Measurements from ENCODE around the gene TANGO2.

The TANGO2 gene

DNA sequence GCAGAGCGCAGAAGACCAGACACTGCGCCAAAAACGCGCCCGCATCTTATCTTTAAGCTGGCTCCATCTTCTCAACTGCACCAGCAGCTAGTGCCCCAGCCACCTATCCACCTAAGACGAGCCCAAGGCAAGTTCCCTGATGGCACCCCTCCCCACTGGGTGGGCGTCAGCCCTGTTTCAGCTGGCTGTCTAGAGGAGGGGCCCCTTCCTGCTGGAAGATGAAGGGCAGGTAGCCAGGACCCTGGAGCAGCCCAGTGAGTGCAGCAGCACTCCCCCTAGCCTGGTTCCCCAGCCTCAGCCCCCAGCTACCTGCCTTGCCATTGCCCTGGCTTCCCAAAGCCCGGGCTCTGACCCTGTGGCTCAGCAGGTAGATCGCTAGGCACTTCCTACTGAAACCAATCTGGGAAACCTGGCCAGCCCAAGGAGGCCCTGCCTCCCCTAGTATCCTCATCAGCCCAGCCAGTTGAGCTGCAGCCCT, 32.5 kb upstream of the TANGO2 start:
- DNase-seq: no peak
- Mint-ChIP-seq H3K4me3 (no peak overlapping the region), H3K27me3 (peaks cover 48% of the 10 kb centered on the region), H3K27ac (no peak overlapping the region), H3K4me1 (peaks cover 2% of the 10 kb centered on the region), H3K9me3 (no peaks in the 10 kb centered on the region), H3K36me3 (no peaks in the 10 kb centered on the region)
- CTCF ChIA-PET: no interaction called here

DNA sequence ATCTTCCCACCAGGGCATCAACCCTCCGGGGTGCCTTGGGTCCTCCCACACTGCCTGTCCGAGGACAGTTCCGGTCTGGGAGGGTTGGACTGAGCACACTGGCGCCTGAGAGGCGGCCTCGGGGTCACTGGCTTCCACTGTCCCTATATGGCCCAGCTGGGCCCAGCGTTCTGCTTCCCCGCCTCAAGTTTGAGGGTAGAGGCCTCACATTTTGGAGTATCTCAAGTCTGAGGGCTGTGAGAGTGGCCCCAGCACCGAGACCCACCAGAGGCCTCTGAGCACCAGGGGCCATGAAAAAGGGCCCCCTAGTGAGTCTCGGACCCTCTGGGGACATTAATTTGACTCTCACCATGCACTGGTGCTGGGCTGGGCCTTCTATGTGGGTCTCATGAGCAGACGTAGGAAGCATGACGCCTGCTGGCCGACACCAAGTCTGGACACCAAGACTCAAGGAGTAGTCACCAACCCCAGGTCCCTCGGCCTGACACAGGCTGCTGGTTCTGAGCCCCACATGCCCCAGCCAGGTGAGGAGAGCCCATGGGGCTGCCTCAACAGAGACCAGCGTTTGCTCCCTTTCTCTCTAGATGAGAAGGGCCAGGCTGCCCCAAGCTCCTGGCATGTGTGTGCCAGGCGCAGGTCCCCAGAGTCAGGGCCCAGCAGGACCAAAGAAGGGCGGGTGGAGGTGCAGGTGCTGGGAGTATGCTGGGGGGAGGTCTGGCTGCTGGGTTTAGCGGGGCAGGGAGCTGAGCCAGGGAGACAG, 31.8 kb upstream of the TANGO2 start:
- no peaks in the 10 kb centered on the region for H3K9me3 Mint-ChIP-seq
- no peak for DNase-seq
- peaks cover 2% of the 10 kb centered on the region for H3K4me1 Mint-ChIP-seq
- CTCF ChIA-PET: no interaction called here
- no peak overlapping the region for H3K4me3 Mint-ChIP-seq
- H3K36me3 Mint-ChIP-seq: no peaks in the 10 kb centered on the region
- H3K27me3 Mint-ChIP-seq: peaks cover 48% of the 10 kb centered on the region
- H3K27ac Mint-ChIP-seq: no peak overlapping the region

GRCh38 chr22:19989725-19990067, 31.2 kb upstream of the TANGO2 start:
- H3K4me1 Mint-ChIP-seq: peaks cover 2% of the 10 kb centered on the region
- no peaks in the 10 kb centered on the region for H3K36me3 Mint-ChIP-seq
- peaks cover 48% of the 10 kb centered on the region for H3K27me3 Mint-ChIP-seq
- no peak for DNase-seq
- no peak overlapping the region for H3K27ac Mint-ChIP-seq
- no peak overlapping the region for H3K4me3 Mint-ChIP-seq
- H3K9me3 Mint-ChIP-seq: no peaks in the 10 kb centered on the region
- CTCF ChIA-PET: no interaction called here

DNA sequence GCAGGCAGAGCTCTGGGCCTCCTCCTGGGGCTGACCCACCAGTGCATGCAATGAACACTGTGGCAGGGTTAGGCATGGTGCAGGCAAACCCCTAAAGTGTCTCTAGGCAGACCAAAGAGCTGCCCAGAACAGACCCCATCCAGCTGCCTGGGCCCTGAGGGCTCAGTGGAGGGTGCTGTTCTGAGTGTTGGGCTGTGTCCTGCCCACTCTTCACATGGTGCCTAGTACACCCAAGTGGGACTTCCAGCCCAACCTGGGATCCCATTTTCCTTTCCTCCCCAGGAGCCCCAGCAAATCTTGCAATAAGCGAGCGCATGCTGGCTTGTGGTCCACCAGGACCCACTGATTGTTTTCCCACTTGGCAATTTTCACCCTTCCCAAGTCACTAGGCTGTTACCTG, 30.7 kb upstream of the TANGO2 start:
- DNase-seq: no peak
- CTCF ChIA-PET: no interaction called here
- Mint-ChIP-seq H3K27ac (no peak overlapping the region), H3K36me3 (no peaks in the 10 kb centered on the region), H3K27me3 (peaks cover 44% of the 10 kb centered on the region), H3K4me3 (no peak overlapping the region), H3K4me1 (peaks cover 2% of the 10 kb centered on the region), H3K9me3 (no peaks in the 10 kb centered on the region)

GRCh38 chr22:19990609-19991394, 30.1 kb upstream of the TANGO2 start:
- Mint-ChIP-seq H3K4me1 (peaks cover 2% of the 10 kb centered on the region), H3K27ac (no peak overlapping the region)
- CTCF ChIA-PET: interaction anchor here (1.7 kb wide), 1 partner anchor 22 kb away, joined by 4 read pairs; no protein-coding TSS in a partner anchor

GRCh38 chr22:19991395-19991644, 29.6 kb upstream of the TANGO2 start:
- Mint-ChIP-seq H3K27me3 (peaks cover 33% of the 10 kb centered on the region), H3K4me1 (peaks cover 1% of the 10 kb centered on the region), H3K4me3 (no peak overlapping the region), H3K9me3 (no peaks in the 10 kb centered on the region), H3K27ac (no peak overlapping the region), H3K36me3 (no peaks in the 10 kb centered on the region)
- CTCF ChIA-PET: interaction anchor here (1.7 kb wide), 1 partner anchor 22 kb away, joined by 4 read pairs; no protein-coding TSS in a partner anchor
- DNase-seq: no peak

More at GRCh38 chr22:19990609-19991394, 30.1 kb upstream of the TANGO2 start:
- DNase-seq: no peak
- Mint-ChIP-seq H3K27me3 (peaks cover 38% of the 10 kb centered on the region), H3K4me3 (no peak overlapping the region), H3K9me3 (no peaks in the 10 kb centered on the region), H3K36me3 (no peaks in the 10 kb centered on the region)

- no peak for DNase-seq
- Mint-ChIP-seq H3K36me3 (no peaks in the 10 kb centered on the region), H3K27ac (no peak overlapping the region), H3K9me3 (no peaks in the 10 kb centered on the region), H3K27me3 (peaks cover 31% of the 10 kb centered on the region), H3K4me1 (no peaks in the 10 kb centered on the region), H3K4me3 (no peak overlapping the region)
- CTCF ChIA-PET: interaction anchor here (1.7 kb wide), 1 partner anchor 21 kb away, joined by 4 read pairs; no protein-coding TSS in a partner anchor
Observed at GRCh38 chr22:19991645-19992451, 29.1 kb upstream of the TANGO2 start.

- Mint-ChIP-seq H3K36me3 (no peaks in the 10 kb centered on the region), H3K27me3 (peaks cover 32% of the 10 kb centered on the region), H3K27ac (no peak overlapping the region), H3K4me3 (no peak overlapping the region), H3K9me3 (no peaks in the 10 kb centered on the region), H3K4me1 (no peaks in the 10 kb centered on the region)
- CTCF ChIA-PET: no interaction called here
- no peak for DNase-seq
Observed at GRCh38 chr22:19992481-19992911, 28.4 kb upstream of the TANGO2 start.

GRCh38 chr22:19992921-19993355, 28.0 kb upstream of the TANGO2 start:
- Mint-ChIP-seq H3K4me3 (no peak overlapping the region), H3K4me1 (no peaks in the 10 kb centered on the region), H3K9me3 (no peaks in the 10 kb centered on the region), H3K36me3 (no peaks in the 10 kb centered on the region), H3K27me3 (peaks cover 27% of the 10 kb centered on the region), H3K27ac (no peak overlapping the region)
- CTCF ChIA-PET: no interaction called here
- DNase-seq: no peak

- H3K4me3 Mint-ChIP-seq: no peak overlapping the region
- H3K27me3 Mint-ChIP-seq: peaks cover 20% of the 10 kb centered on the region
- H3K9me3 Mint-ChIP-seq: no peaks in the 10 kb centered on the region
- DNase-seq: no peak
- no peaks in the 10 kb centered on the region for H3K36me3 Mint-ChIP-seq
- CTCF ChIA-PET: no interaction called here
- H3K4me1 Mint-ChIP-seq: no peaks in the 10 kb centered on the region
- H3K27ac Mint-ChIP-seq: no peak overlapping the region
Observed at GRCh38 chr22:19993926-19994325, 27.0 kb upstream of the TANGO2 start.

DNA sequence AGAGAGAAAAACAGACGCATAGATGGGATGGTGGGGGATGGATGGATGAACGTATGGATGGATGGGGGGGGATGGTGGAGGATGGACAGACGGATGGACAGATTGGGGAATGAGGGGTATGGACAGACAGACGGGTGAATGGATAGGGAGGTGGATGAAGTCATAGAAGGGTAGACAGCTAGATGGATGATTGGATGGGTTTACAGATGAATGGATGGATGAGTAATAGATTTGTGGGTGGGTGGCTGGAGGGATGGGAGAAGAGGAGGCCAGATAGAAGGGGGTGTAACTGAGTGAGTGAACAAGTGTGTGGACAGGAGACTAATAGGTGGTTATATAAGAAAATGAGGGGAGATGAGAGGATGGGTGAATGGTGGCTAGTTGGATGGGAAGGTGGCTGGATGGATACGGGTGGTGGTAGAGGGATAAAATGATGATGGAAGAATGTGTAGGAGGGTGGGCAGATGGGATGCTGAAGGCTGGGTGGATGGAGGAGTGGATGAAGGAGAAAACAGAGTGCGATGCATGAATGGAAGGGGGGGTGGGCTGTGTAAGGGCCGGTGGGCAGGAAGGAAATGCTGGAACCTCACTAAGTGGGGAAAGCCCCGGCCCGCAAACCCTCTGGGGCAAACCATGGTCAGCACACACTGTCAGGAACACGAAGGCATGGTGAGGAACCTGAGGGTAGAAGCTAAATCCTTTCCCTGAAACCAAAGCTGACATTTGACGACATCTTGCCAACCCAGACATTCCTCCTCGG, 25.9 kb upstream of the TANGO2 start:
- no peak for DNase-seq
- Mint-ChIP-seq H3K9me3 (no peaks in the 10 kb centered on the region), H3K36me3 (no peaks in the 10 kb centered on the region), H3K4me1 (no peaks in the 10 kb centered on the region), H3K27ac (no peak overlapping the region), H3K27me3 (peaks cover 13% of the 10 kb centered on the region), H3K4me3 (no peak overlapping the region)
- CTCF ChIA-PET: no interaction called here

GRCh38 chr22:19995611-19996339, 25.1 kb upstream of the TANGO2 start:
- no peak for DNase-seq
- Mint-ChIP-seq H3K9me3 (no peaks in the 10 kb centered on the region), H3K36me3 (no peaks in the 10 kb centered on the region), H3K4me1 (no peaks in the 10 kb centered on the region), H3K27me3 (peaks cover 7% of the 10 kb centered on the region), H3K27ac (no peak overlapping the region), H3K4me3 (no peak overlapping the region)
- CTCF ChIA-PET: no interaction called here

DNA sequence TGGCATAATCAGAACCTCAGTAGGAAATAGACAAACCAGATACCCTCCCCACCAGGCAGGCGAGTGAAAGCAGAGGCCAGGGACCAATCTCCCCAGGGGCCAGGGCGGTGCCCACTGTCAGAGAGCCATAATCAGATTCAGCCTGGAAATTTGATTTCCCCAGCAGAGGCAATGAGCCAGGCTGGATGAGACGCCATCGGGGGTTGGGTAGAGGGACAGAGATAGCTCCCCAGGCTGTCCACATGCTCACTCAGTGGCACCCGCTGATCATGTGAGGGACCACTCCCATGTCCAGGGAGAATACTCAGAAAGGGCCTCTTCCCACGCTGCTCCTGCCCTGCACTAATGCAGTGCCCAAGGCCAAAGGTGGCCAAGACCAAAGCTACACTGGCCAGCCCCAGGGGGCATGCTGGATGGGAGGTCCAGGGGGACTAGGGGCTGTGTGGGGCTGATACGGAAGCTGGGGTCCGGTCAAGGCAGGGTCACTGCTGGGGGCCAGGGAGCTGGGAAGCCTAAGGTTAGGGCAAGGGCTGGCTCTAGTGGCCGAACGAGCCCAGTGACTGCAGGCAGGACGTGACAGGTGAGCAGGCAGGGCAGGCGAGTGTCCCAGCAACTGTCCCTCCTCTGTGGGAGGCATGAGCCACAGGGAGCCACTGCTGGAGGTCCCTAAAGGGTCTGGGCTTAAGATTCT, 24.1 kb upstream of the TANGO2 start:
- Mint-ChIP-seq H3K27ac (no peak overlapping the region), H3K4me3 (no peak overlapping the region), H3K9me3 (no peaks in the 10 kb centered on the region), H3K36me3 (no peaks in the 10 kb centered on the region), H3K27me3 (peaks cover 16% of the 10 kb centered on the region), H3K4me1 (no peaks in the 10 kb centered on the region)
- no peak for DNase-seq
- CTCF ChIA-PET: no interaction called here

Data from activated naive CD4-positive, alpha-beta T cell treated with anti-CD3 and anti-CD28 coated beads, Interleukin-2, amount 10 ng/mL, durations not matched to agents 7 days and 5 days (primary cell).